K562 (cell line): Measurements from ENCODE around the gene SCLY. TPM values are rescaled to one million over a fixed set of nuclear protein-coding genes. Genes with fewer than 3 reads are reported as not detected.

ENCODE experiments used
- ETV5 ChIP-seq: sonication (generic); formaldehyde crosslinking; IDR thresholded peaks from 2 replicates; pipeline ENCODE4 v1.4.0; 2020; ENCODE audit warnings: low read depth, mild to moderate bottlenecking, missing genetic modification reagents
- FOXA3 ChIP-seq, 2 experiments: fragments of 450-650 bp in 1 of 2; sonication (generic) in 1 of 2; formaldehyde crosslinking; IDR thresholded peaks in 1 of 2; conservative IDR thresholded peaks in 1 of 2; 2 replicates each; pipeline versions ENCODE4 v1.4.0 to v1.8.0; 2020 to 2022; ENCODE audit warnings: mild to moderate bottlenecking in 2 of 2, missing genetic modification reagents in 1 of 2
- FOXJ2 ChIP-seq: fragments of 200-800 bp; sonication (Bioruptor generic); IDR thresholded peaks from 2 replicates; pipeline ENCODE4 v1.6.1; 2016; ENCODE audit warnings: missing genetic modification characterization, missing compliant biosample characterization
- GABPB1 ChIP-seq: sonication (generic); formaldehyde crosslinking; IDR thresholded peaks from 2 replicates; pipeline ENCODE4 v1.8.0; 2022; ENCODE audit warnings: mild to moderate bottlenecking, missing genetic modification reagents
- GATAD2B ChIP-seq: fragments of 450-650 bp; IDR thresholded peaks from 2 replicates; pipeline ENCODE4 v1.6.1; 2017; ENCODE audit warnings: mild to moderate bottlenecking, borderline replicate concordance
- HLTF ChIP-seq: fragments of 450-650 bp; IDR thresholded peaks from 2 replicates; pipeline ENCODE4 v1.6.1; 2016
- JUND ChIP-seq, 2 experiments: IDR thresholded peaks; 2 replicates in 1 of 2; 3 replicates in 1 of 2; pipeline ENCODE4 v1.6.1; 2011; ENCODE audit warnings: borderline replicate concordance in 2 of 2, low read depth in 2 of 2, low read length in 2 of 2, improper control_type of control experiment in 1 of 2, missing biosample characterization in 1 of 2, missing genetic modification characterization in 1 of 2, missing genetic modification reagents in 1 of 2
- MCM5 ChIP-seq: fragments of 450-650 bp; IDR thresholded peaks from 2 replicates; pipeline ENCODE4 v1.6.1; 2016; ENCODE audit warnings: low read depth
- MYC ChIP-seq, 2 experiments: fragments of 250-450 bp in 1 of 2; sonication (Bioruptor Pico) in 1 of 2; IDR thresholded peaks; 2 replicates each; pipeline versions ENCODE4 v1.5.1 to v1.6.1; 2012 to 2021; ENCODE audit warnings: low read depth in 2 of 2, borderline replicate concordance in 1 of 2, improper control_type of control experiment in 1 of 2, low read length in 1 of 2, mild to moderate bottlenecking in 1 of 2, moderate library complexity in 1 of 2
- NCOA1 ChIP-seq: fragments of 450-650 bp; IDR thresholded peaks from 2 replicates; pipeline ENCODE4 v1.6.1; 2016; ENCODE audit warnings: low read depth
- NCOR1 ChIP-seq: fragments of 450-650 bp; IDR thresholded peaks from 2 replicates; pipeline ENCODE4 v1.6.1; 2016; ENCODE audit warnings: mild to moderate bottlenecking, moderate library complexity
- NFATC3 ChIP-seq: fragments of 450-650 bp; IDR thresholded peaks from 2 replicates; pipeline ENCODE4 v1.6.1; 2017; ENCODE audit warnings: mild to moderate bottlenecking
- PHB2 ChIP-seq: fragments of 450-650 bp; IDR thresholded peaks from 2 replicates; pipeline ENCODE4 v1.6.1; 2017; ENCODE audit warnings: low read depth
- PML ChIP-seq: IDR thresholded peaks from 2 replicates; pipeline ENCODE4 v1.6.1; 2012; ENCODE audit warnings: low read length, inconsistent platforms
- POLR2H ChIP-seq: IDR thresholded peaks from 2 replicates; pipeline ENCODE4 v1.6.1; 2016; ENCODE audit warnings: missing genetic modification characterization, low read depth, mild to moderate bottlenecking, control low read depth, missing compliant biosample characterization, moderate library complexity
- RAD21 ChIP-seq, 2 experiments: fragments of 250-450 bp in 1 of 2; fragments of 450-650 bp in 1 of 2; sonication (Bioruptor Pico) in 1 of 2; formaldehyde crosslinking in 1 of 2; IDR thresholded peaks in 1 of 2; conservative IDR thresholded peaks in 1 of 2; 2 replicates each; pipeline versions ENCODE4 v1.4.0 to v1.8.0; 2020 to 2022; ENCODE audit warnings: mild to moderate bottlenecking in 2 of 2, moderate library complexity in 1 of 2
- SMAD4 ChIP-seq: fragments of 250-450 bp; sonication (Bioruptor Pico); conservative IDR thresholded peaks from 2 replicates; pipeline ENCODE4 v1.8.0; 2021; ENCODE audit warnings: inconsistent platforms, mild to moderate bottlenecking, moderate library complexity
- SRF ChIP-seq, 2 experiments: fragments of 250-450, 450-650 bp in 1 of 2; sonication (Bioruptor Pico) in 1 of 2; sonication (generic) in 1 of 2; formaldehyde crosslinking; IDR thresholded peaks; 2 replicates each; pipeline versions ENCODE4 v1.5.0 to v1.5.1; 2020 to 2022; ENCODE audit warnings: mild to moderate bottlenecking in 1 of 2, missing genetic modification reagents in 1 of 2
- TRIM24 ChIP-seq, 2 experiments: fragments of 450-650 bp; IDR thresholded peaks; 2 replicates each; pipeline ENCODE4 v1.6.1; 2016
- ZNF121 ChIP-seq: sonication (generic); formaldehyde crosslinking; conservative IDR thresholded peaks from 2 replicates; pipeline ENCODE4 v1.8.0; 2022; ENCODE audit warnings: missing genetic modification reagents
- ZNF507 ChIP-seq: conservative IDR thresholded peaks from 2 replicates; pipeline ENCODE4 v1.6.1; 2017; ENCODE audit warnings: missing genetic modification characterization, missing compliant biosample characterization
- polyA plus RNA-seq, 8 experiments: library from polyadenylated mRNA; depleted of rRNA in 4 of 8; stranded (reverse) in 5 of 8; unstranded in 3 of 8; fragments of >200 nt; fragmentation: Nextera tagmentation in 2 of 8; fragmentation: Illumina TruSeq in 1 of 8; extraction: Ambion mirVana in 2 of 8; extraction: Trizol in 1 of 8; gene quantifications; 2 replicates each; pipeline versions ENCODE4 v1.2.1 to v1.2.3, GENCODE V29; 2011 to 2014; ENCODE audit warnings: inconsistent platforms in 1 of 8, missing spikeins in 1 of 8
- total RNA-seq, 7 experiments: library from RNA; depleted of rRNA in 6 of 7; stranded (reverse); fragments of >200 nt in 6 of 7; fragmentation: Illumina TruSeq in 2 of 7; extraction: Trizol in 2 of 7; gene quantifications; 2 replicates each; pipeline versions ENCODE4 v1.2.1 to v1.2.3, GENCODE V29; 2011 to 2021; ENCODE audit warnings: low replicate concordance in 1 of 7
- TF ChIP-seq, protein P1 (sequence below): sonication (generic); formaldehyde crosslinking; IDR thresholded peaks from 2 replicates; pipeline ENCODE4 v1.8.1; 2023; ENCODE audit warnings: mild to moderate bottlenecking, missing genetic modification reagents
- TF ChIP-seq, protein P2 (sequence below): sonication (generic); formaldehyde crosslinking; IDR thresholded peaks from 2 replicates; pipeline ENCODE4 v1.9.0; 2022; ENCODE audit warnings: mild to moderate bottlenecking, missing genetic modification reagents
- TF ChIP-seq, protein P3 (sequence below): fragments of 450-650 bp; formaldehyde crosslinking; IDR thresholded peaks from 2 replicates; pipeline ENCODE4 v1.4.0; 2022; ENCODE audit warnings: missing genetic modification characterization

Gene SCLY
- total and polyA plus RNA-seq, 9 of the 15 experiments (the other 6 are each of a cell fraction or from before 2014, with no cell fraction given), result 2.6 to 32.2 (median 21.1) TPM

DNA sequence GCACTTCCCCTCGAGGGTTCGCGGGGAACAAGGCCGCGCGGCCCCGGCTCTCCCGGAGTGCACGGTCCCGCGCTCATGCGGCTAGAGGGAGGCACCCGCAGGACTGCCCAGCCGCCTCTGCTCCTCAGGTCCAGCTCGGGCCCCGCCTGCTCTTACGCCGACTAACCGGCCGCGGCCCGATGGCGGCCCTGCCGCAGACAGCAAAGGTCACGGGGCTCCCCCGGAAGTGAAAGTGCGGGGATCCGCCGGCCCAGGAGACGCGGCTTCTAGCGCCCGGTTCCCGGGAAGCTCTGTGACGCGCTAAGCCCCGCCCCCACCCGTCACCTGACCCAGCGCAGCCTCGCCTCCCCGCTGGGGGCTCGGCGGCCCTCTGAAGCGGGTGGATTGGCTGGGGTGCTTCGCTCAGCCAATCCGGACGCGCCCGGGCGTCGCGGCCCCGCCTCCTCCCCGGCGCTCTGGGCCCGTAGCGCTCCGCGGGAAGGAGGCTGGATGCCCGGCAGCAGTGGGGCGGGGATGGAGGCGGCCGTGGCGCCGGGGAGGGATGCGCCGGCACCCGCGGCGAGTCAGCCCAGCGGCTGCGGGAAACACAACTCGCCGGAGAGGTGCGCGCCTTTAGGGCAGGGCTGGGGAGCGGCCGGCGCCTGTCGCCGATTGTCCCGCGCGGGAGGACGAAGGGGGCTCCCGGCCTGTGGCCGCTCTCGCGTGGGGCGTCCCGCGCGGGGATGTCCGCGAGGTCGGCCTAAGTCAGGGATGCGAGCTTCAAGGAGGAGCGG, at the start of gene SCLY (continued):
- TF ChIP-seq, protein P1, sequence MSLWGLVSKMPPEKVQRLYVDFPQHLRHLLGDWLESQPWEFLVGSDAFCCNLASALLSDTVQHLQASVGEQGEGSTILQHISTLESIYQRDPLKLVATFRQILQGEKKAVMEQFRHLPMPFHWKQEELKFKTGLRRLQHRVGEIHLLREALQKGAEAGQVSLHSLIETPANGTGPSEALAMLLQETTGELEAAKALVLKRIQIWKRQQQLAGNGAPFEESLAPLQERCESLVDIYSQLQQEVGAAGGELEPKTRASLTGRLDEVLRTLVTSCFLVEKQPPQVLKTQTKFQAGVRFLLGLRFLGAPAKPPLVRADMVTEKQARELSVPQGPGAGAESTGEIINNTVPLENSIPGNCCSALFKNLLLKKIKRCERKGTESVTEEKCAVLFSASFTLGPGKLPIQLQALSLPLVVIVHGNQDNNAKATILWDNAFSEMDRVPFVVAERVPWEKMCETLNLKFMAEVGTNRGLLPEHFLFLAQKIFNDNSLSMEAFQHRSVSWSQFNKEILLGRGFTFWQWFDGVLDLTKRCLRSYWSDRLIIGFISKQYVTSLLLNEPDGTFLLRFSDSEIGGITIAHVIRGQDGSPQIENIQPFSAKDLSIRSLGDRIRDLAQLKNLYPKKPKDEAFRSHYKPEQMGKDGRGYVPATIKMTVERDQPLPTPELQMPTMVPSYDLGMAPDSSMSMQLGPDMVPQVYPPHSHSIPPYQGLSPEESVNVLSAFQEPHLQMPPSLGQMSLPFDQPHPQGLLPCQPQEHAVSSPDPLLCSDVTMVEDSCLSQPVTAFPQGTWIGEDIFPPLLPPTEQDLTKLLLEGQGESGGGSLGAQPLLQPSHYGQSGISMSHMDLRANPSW (CRISPR knock-in tag), result no peak
- TF ChIP-seq FOXA3 (CRISPR knock-in tag; conservative IDR thresholded peaks at IDR 0.05 in 1 of 2, IDR thresholded peaks at IDR 0.05 in 1 of 2) (no peak), ZNF507 (tag) (no peak), POLR2H (tag) (peak; percentile 75), NCOA1 (no peak), JUND (IDR thresholded peaks at IDR 0.05; ENCODE audit: borderline replicate concordance, low read depth, low read length) (0 out of 2 replicates have a peak, but pooled peaks have one; percentile 2), JUND (tag; IDR thresholded peaks at IDR 0.05; ENCODE audit: borderline replicate concordance, low read depth, low read length) (no peak), ZNF121 (CRISPR knock-in tag) (no peak), SMAD4 (CRISPR knock-in tag) (peak; percentile 71; the same call in 1 of the 2 replicates), FOXJ2 (no peak), GABPB1 (CRISPR knock-in tag) (peak; percentile 98), GATAD2B (no peak), RAD21 (CRISPR knock-in tag; conservative IDR thresholded peaks at IDR 0.05 in 1 of 2, IDR thresholded peaks at IDR 0.05 in 1 of 2) (no peak), HLTF (no peak), MYC (IDR thresholded peaks at IDR 0.05; ENCODE audit: low read depth, low read length) (0 out of 2 replicates have a peak, but pooled peaks have one; percentile 46), MYC (CRISPR knock-in tag; IDR thresholded peaks at IDR 0.05; ENCODE audit: borderline replicate concordance, low read depth) (no peak), NFATC3 (no peak), SRF (CRISPR knock-in tag; IDR thresholded peaks at IDR 0.05) (0 out of 4 replicates have a peak, but pooled peaks of 1 of the 2 experiments have one; percentile 10), TRIM24 (IDR thresholded peaks at IDR 0.05) (no peak), MCM5 (no peak), PHB2 (no peak), PML (peak; percentile 18; the same call in 1 of the 2 replicates), ETV5 (CRISPR knock-in tag) (no peak), NCOR1 (no peak)
- TF ChIP-seq, protein P2, sequence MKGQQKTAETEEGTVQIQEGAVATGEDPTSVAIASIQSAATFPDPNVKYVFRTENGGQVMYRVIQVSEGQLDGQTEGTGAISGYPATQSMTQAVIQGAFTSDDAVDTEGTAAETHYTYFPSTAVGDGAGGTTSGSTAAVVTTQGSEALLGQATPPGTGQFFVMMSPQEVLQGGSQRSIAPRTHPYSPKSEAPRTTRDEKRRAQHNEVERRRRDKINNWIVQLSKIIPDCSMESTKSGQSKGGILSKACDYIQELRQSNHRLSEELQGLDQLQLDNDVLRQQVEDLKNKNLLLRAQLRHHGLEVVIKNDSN (CRISPR knock-in tag), result peak; percentile 94
- TF ChIP-seq, protein P3, sequence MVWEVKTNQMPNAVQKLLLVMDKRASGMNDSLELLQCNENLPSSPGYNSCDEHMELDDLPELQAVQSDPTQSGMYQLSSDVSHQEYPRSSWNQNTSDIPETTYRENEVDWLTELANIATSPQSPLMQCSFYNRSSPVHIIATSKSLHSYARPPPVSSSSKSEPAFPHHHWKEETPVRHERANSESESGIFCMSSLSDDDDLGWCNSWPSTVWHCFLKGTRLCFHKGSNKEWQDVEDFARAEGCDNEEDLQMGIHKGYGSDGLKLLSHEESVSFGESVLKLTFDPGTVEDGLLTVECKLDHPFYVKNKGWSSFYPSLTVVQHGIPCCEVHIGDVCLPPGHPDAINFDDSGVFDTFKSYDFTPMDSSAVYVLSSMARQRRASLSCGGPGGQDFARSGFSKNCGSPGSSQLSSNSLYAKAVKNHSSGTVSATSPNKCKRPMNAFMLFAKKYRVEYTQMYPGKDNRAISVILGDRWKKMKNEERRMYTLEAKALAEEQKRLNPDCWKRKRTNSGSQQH, result no peak
